ENCODE results near the gene ANO4. TPM values are rescaled to one million over a fixed set of nuclear protein-coding genes. Genes with fewer than 3 reads are reported as not detected.
"Not testable (repeated sequence)": the region's sequence is repeated elsewhere in the genome, so short reads cannot be mapped to it uniquely, and the experiment has no call there.

ANO4 gene
- total RNA-seq, 1 donor from 2014 or later, result not detected

- Mint-ChIP-seq H3K27ac (no peak overlapping the region), H3K27me3 (no peaks in the 10 kb centered on the region), H3K4me3 (no peak overlapping the region), H3K36me3 (ENCODE audit: low read depth) (no peaks in the 10 kb centered on the region), H3K9me3 (no peaks in the 10 kb centered on the region), H3K4me1 (no peaks in the 10 kb centered on the region)
- ChIA-PET CTCF (no interaction called here), POLR2A (no interaction called here)
- no peak for DNase-seq
- ATAC-seq (ENCODE audit: low read depth), result no peak
- TF ChIP-seq CTCF (IDR thresholded peaks at IDR 0.05), result no peak
- intact Hi-C loops (cut with micrococcal nuclease), result no loop called here
These were observed 294.7 kb downstream of the ANO4 start for GRCh38 chr12:101089271-101089670.

- not testable (repeated sequence) for DNase-seq
These were observed 295.6 kb downstream of the ANO4 start for GRCh38 chr12:101090222-101090621.

DNA sequence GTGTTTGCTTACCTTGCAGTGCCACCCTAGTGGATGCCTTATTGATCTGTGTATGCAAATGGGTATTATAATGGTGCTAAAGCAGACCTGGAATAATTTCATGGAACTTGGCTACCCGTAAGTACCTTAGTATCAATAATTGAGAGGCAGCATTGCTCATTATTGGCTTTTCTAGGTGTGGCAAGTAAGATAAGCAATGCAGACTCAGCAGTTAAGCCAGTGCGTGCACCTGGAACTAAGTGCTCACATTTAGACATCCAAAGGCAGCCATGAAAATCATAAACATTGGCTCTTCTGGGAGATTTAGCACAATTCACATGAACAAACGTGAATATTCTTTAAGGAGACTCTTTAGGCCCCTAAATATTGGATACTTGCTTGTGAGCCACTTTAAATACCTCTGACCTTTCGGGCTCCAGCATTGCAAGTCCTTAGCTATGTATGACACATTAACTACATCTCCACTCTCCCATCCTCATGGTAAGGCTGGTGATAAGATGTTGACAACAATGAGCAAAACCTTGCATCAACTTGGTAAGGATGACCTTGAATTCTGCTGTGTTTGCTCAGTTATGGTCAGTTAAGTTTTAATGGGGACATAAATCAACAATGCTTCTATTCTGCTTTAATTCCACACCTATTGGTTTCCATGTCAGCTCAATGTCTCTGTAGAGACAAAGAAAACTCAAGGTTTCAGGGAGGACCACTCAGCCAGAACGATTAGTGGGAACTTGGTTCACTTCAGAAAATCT, 303.4 kb downstream of the ANO4 start:
- intact Hi-C loops (cut with micrococcal nuclease), result no loop called here
- ChIA-PET CTCF (no interaction called here), POLR2A (no interaction called here)
- DNase-seq, result no peak
- no peaks in the 10 kb centered on the region for H3K9me3 Mint-ChIP-seq
- H3K27ac Mint-ChIP-seq, result no peak overlapping the region
- no peak overlapping the region for H3K4me3 Mint-ChIP-seq
- H3K4me1 Mint-ChIP-seq, result no peaks in the 10 kb centered on the region
- no peaks in the 10 kb centered on the region for H3K27me3 Mint-ChIP-seq
- H3K36me3 Mint-ChIP-seq (ENCODE audit: low read depth), result no peaks in the 10 kb centered on the region
- no peak for TF ChIP-seq CTCF (IDR thresholded peaks at IDR 0.05)
- no peak for ATAC-seq (ENCODE audit: low read depth)

More at GRCh38 chr12:101090222-101090621, 295.6 kb downstream of the ANO4 start:
- H3K4me1 Mint-ChIP-seq; CTCF ChIA-PET; H3K36me3 Mint-ChIP-seq (ENCODE audit: low read depth); H3K4me3 Mint-ChIP-seq; ATAC-seq (ENCODE audit: low read depth); POLR2A ChIA-PET; intact Hi-C loops (cut with micrococcal nuclease); H3K27me3 Mint-ChIP-seq; H3K27ac Mint-ChIP-seq; H3K9me3 Mint-ChIP-seq: not testable (repeated sequence)

GRCh38 chr12:101107032-101107763, 312.6 kb downstream of the ANO4 start:
- H3K36me3 Mint-ChIP-seq (ENCODE audit: low read depth), result no peaks in the 10 kb centered on the region
- no peak overlapping the region for H3K4me3 Mint-ChIP-seq
- POLR2A ChIA-PET, result no interaction called here
- H3K27me3 Mint-ChIP-seq, result no peaks in the 10 kb centered on the region
- DNase-seq (no peak), ATAC-seq (ENCODE audit: low read depth) (no peak)
- CTCF ChIA-PET, result no interaction called here
- intact Hi-C loops (cut with micrococcal nuclease), result no loop called here
- no peak overlapping the region for H3K27ac Mint-ChIP-seq
- H3K9me3 Mint-ChIP-seq, result no peaks in the 10 kb centered on the region
- no peak for TF ChIP-seq CTCF (IDR thresholded peaks at IDR 0.05)
- no peaks in the 10 kb centered on the region for H3K4me1 Mint-ChIP-seq

DNA sequence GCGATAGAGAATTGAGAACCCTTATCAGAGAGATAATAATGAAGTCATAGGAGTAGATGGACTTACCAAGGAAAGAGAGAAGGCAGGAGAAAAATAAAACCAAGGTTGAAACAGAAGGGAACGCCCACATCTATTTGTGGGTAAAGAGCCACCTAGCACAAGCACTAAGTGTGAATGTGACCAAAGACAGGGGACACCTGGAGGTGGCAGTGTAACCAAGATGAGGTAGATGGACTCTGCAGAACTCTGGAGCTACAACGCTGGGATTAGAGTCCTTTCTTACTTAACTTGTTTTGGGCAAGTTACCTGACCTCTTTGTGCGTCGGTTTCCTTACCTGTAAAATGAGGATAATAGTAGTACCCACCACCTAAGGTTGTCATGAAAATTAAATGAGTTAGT, 313.6 kb downstream of the ANO4 start:
- H3K4me3 Mint-ChIP-seq, result no peak overlapping the region
- no peaks in the 10 kb centered on the region for H3K4me1 Mint-ChIP-seq
- H3K9me3 Mint-ChIP-seq, result no peaks in the 10 kb centered on the region
- DNase-seq (no peak), ATAC-seq (ENCODE audit: low read depth) (no peak)
- H3K27me3 Mint-ChIP-seq, result no peaks in the 10 kb centered on the region
- intact Hi-C loops (cut with micrococcal nuclease), result no loop called here
- CTCF ChIA-PET, result no interaction called here
- POLR2A ChIA-PET, result no interaction called here
- H3K36me3 Mint-ChIP-seq (ENCODE audit: low read depth), result no peaks in the 10 kb centered on the region
- TF ChIP-seq CTCF (IDR thresholded peaks at IDR 0.05), result no peak
- no peak overlapping the region for H3K27ac Mint-ChIP-seq

All from activated B cell treated with CpG ODN at 0.5 μM for 24 hours (primary cell).